Measurements from ENCODE around the gene MYH11. TPM values are rescaled to one million over a fixed set of nuclear protein-coding genes. Genes with fewer than 3 reads are reported as not detected.

The MYH11 gene
- total RNA-seq = 102 TPM
- long read RNA-seq, full-length matches to known transcripts = 23 of 164 reads
- long read RNA-seq, partial matches to known transcripts = 111 of 164 reads
- long read RNA-seq, other reads (novel, unspliced or antisense) = 30 of 164 reads

GRCh38 chr16:15856901-15857698 lies at the start of gene MYH11:
Gene MYH11 (minus strand): TSS chr16:15857028. CDS start chr16:15838252, 18,776 bp downstream.
- Histone ChIP-seq H3K4me3 (peak within 1 kb of the TSS; percentile 49), H3K27me3 (ENCODE audit: low read depth) (peaks cover 35% of the 10 kb centered on the region), H3K9me3 (no peaks in the 10 kb centered on the region), H3K4me1 (peaks cover 15% of the 10 kb centered on the region), H3K36me3 (no peaks in the 10 kb centered on the region), H3K27ac (peak within 1 kb of the TSS; percentile 11)
- ATAC-seq (peak in 1 of 2 donors; percentile 46), DNase-seq (no peak)
- TF ChIP-seq, protein P1, sequence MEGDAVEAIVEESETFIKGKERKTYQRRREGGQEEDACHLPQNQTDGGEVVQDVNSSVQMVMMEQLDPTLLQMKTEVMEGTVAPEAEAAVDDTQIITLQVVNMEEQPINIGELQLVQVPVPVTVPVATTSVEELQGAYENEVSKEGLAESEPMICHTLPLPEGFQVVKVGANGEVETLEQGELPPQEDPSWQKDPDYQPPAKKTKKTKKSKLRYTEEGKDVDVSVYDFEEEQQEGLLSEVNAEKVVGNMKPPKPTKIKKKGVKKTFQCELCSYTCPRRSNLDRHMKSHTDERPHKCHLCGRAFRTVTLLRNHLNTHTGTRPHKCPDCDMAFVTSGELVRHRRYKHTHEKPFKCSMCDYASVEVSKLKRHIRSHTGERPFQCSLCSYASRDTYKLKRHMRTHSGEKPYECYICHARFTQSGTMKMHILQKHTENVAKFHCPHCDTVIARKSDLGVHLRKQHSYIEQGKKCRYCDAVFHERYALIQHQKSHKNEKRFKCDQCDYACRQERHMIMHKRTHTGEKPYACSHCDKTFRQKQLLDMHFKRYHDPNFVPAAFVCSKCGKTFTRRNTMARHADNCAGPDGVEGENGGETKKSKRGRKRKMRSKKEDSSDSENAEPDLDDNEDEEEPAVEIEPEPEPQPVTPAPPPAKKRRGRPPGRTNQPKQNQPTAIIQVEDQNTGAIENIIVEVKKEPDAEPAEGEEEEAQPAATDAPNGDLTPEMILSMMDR (IDR thresholded peaks at IDR 0.05) = no peak
- intact Hi-C loops (cut with DNase I) = no loop called here

DNA sequence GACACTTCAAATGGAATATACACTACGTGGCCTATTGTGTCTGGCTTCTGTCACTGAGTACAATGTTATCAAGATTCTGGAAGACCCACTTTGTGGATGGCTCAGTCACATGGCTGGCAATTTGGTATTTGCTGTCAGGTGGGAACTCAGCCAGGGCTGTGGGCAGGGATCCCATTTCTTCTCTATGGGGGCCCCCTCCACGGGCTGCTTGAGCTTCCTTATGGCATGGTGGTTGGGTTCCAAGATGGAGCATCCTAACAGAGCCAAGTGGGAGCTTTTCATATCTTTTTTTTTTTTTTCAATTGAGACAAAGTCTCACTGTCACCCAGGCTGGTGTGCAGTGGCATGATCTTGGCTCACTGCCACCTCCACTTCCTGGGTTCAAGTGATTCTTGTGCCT lies 49.6 kb upstream of the MYH11 start:
- intact Hi-C loops (cut with DNase I) = no loop called here
- ATAC-seq (no peak), DNase-seq (no peak)
- Histone ChIP-seq H3K27me3 (ENCODE audit: low read depth) (no peaks in the 10 kb centered on the region), H3K4me1 (no peaks in the 10 kb centered on the region), H3K36me3 (no peaks in the 10 kb centered on the region), H3K27ac (no peak overlapping the region), H3K4me3 (no peak overlapping the region), H3K9me3 (peaks cover 3% of the 10 kb centered on the region)
- TF ChIP-seq, protein P1 (IDR thresholded peaks at IDR 0.05) = no peak

- Histone ChIP-seq H3K4me3 (no peak overlapping the region), H3K4me1 (no peaks in the 10 kb centered on the region), H3K36me3 (no peaks in the 10 kb centered on the region), H3K27me3 (ENCODE audit: low read depth) (no peaks in the 10 kb centered on the region), H3K27ac (no peak overlapping the region), H3K9me3 (peaks cover 3% of the 10 kb centered on the region)
- DNase-seq (no peak), ATAC-seq (no peak)
- intact Hi-C loops (cut with DNase I) = no loop called here
- TF ChIP-seq, protein P1 (IDR thresholded peaks at IDR 0.05) = no peak
Measured at GRCh38 chr16:15903960-15904359, 47.1 kb upstream of the MYH11 start.

DNA sequence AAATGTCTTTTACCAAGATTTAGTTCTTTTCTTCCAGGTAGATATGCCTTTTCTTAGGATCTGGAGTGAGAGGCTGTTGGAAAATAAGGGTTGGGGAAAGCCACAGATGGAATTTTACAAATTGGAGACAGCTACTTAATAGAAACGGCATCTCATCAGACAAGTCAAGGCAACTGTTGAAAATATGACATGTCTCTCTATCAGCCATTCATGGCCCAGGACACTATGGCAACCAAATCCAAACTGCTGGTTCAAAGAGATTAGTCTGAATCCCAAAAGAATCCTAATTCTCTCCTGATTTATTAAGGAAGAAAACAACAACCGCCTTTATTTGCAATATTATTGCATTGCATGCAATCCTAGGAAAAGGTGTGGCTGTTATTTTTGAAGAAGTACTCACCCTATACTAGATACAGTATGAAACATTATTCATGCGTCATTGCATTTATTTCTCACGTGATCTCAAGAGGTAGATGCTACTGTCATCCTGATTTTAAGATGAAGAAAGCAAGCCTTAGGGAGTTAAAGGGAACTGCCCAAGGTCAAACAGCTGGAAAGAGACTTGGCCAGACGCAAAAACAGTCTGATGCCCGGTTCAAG lies 44.2 kb upstream of the MYH11 start:
- ATAC-seq = no peak

GRCh38 chr16:15900357-15900756 lies 43.5 kb upstream of the MYH11 start:
- intact Hi-C loops (cut with DNase I) = no loop called here
- no peak for ATAC-seq
- Histone ChIP-seq H3K4me1 (no peaks in the 10 kb centered on the region), H3K27me3 (ENCODE audit: low read depth) (no peaks in the 10 kb centered on the region), H3K9me3 (no peaks in the 10 kb centered on the region), H3K27ac (no peak overlapping the region), H3K4me3 (no peak overlapping the region), H3K36me3 (no peaks in the 10 kb centered on the region)
- no peak for DNase-seq
- TF ChIP-seq, protein P1 (IDR thresholded peaks at IDR 0.05) = no peak

More for the DNA sequence above, 44.2 kb upstream of the MYH11 start:
- no peaks in the 10 kb centered on the region for H3K9me3 ChIP-seq
- TF ChIP-seq, protein P1 (IDR thresholded peaks at IDR 0.05) = no peak
- no peak overlapping the region for H3K4me3 ChIP-seq
- no peaks in the 10 kb centered on the region for H3K36me3 ChIP-seq
- H3K27me3 ChIP-seq (ENCODE audit: low read depth) = no peaks in the 10 kb centered on the region
- H3K27ac ChIP-seq = no peak overlapping the region
- no peaks in the 10 kb centered on the region for H3K4me1 ChIP-seq
- no peak for DNase-seq
- intact Hi-C loops (cut with DNase I) = no loop called here
